Measurements from ENCODE around the gene PMAIP1.
"Not testable (repeated sequence)": the region's sequence is repeated elsewhere in the genome, so short reads cannot be mapped to it uniquely, and the experiment has no call there.

PMAIP1 gene

DNA sequence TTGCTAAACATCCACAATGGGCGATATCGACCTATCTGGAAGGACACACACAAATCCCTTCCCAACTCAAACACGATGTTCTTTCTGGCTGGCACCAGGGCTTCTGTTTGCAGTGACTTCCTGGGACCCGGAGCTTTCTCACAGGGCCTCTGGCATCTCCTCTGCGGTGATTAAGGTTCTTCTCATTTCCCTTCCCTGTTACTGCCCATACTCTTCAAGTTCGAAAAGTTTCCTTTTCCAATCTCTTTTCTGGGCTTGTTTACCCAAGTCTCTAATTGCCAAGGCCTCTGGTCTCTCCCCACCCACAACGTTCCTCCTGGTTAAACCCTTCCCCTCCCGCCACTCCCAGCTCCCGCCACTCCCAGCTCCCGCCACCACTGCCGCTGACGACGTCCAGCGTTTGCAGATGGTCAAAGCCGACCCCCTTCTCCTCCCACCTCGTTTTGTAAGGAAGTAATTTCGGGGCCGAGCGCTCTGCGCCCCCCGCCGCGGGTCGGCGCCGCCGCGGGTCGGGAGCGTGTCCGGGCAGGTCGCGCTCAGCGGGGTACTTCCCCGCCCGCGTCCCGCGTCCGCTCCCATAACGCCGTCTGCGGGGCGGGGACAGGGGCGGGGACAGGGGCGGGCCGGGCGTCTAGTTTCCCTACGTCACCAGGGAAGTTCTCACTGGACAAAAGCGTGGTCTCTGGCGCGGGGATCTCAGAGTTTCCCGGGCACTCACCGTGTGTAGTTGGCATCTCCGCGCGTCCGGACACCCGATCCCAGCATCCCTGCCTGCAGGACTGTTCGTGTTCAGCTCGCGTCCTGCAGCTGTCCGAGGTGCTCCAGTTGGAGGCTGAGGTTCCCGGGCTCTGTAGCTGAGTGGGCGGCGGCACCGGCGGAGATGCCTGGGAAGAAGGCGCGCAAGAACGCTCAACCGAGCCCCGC lies at the start of gene PMAIP1:
Gene PMAIP1 (plus strand): TSS at position 699 of the 924 bp plus-strand sequence. CDS start 182 bp downstream, at position 881.
- DNase-seq (ENCODE audit: low read depth in 2 of 2): peak; percentile 77 to 85

DNA sequence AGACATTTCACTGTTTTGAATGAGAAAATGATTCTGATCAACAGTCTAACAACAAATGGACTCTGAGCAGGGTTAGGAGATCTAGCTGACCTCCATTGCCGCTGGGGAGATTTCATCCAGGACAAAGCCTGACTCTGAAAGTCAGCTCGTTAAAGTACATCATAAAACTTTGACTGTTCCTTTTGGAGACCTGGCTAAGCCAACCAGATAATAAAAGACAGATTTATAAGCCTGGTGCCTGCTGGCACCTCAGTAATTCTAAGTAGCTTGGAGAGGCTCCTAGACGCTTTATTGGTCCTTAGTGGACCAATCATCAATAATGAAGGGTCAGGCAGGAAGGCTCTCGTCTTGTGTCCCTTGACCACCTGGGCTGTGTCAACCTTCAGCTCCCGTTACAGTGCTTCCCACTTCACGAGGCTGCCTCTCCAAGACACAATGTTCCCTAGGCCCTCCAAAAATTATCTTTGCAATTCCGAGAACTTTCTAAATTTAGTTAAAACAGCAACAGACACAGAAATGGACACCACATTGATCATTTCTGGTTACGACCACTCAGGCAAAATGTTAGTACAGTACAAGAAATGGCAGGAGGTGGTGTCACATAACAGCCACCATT lies 47.9 kb upstream of the PMAIP1 start:
- no peak for DNase-seq (ENCODE audit: low read depth in 2 of 2)

DNA sequence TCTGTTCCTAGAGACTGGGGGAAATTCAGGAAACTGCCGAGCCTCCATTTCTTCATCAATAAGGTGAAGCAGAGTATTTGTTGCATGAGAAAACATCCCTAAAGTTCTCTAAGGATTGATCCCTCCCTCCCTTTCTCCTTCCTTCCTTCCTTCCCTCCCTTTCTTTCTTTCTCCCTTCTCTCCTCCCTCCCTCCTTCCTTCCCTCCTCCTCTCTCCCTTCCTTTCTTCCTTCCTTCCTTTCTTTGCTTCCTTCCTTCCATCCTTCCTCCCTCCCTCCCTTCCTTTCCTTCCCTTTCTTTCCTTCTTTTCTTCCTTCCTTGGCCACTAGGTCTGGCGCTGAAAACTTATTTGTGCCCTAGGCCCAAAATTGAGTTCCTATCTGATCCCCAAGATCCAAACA lies 47.2 kb upstream of the PMAIP1 start:
- DNase-seq (ENCODE audit: low read depth in 2 of 2): no peak

DNA sequence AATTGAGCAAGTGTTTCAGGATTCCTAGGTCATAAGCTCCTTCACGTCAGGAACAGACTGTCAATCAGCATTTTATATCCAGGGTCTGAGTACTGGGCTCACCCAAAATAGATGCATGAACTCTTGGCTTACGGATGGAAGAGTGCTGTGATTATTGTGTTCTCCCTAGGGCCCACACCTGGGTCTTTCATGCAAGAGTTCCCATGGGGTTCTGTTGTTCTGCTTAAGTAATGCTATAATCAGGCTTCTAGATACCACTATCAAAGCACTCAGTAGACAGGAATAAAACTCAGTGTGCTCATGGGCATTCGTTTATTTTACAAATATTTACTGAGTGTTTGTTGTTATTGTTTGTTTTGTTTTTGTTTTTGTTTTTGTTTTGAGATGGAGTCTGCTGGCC lies 46.4 kb upstream of the PMAIP1 start:
- DNase-seq (ENCODE audit: low read depth in 2 of 2): no peak

DNA sequence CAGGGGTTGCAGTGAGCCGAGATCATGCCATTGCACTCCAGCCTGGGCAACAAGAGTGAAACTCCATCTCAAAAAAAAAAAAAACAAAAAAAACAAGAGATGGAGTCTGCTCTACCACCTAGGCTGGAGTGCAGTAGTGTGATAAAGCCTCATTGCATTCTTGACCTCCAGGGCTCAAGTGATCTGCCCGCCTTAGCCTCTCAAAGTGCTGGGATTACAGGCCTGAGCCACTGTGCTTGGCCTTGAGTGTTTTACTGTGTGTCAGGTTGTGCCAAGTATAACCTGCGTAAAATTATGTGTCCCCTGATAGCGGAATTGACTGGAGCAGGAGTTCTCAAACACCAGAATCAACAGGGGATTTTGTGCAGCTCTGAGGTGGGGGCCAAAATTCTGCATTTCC lies 45.8 kb upstream of the PMAIP1 start:
- not testable (repeated sequence) for DNase-seq (ENCODE audit: low read depth in 2 of 2)

DNA sequence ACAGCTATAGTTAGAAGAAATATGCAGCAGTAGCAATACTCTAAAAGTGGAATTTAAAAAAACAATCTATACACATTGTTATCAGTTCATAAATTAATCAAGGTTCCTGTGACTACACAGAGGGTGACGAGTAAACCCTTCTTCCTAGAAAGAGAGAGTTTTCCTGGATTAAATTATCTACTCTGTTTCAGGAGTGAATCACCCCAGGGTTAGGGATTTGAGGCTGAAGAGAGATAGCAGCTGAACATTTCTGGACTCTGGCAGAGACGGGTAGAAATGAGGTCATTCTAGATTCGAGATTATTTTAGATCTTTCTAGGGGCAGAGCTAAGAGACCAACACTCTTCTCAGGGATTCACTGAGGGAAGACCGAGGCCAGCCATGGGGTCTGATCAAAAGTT lies 38.8 kb upstream of the PMAIP1 start:
- no peak for DNase-seq (ENCODE audit: low read depth in 2 of 2)

DNA sequence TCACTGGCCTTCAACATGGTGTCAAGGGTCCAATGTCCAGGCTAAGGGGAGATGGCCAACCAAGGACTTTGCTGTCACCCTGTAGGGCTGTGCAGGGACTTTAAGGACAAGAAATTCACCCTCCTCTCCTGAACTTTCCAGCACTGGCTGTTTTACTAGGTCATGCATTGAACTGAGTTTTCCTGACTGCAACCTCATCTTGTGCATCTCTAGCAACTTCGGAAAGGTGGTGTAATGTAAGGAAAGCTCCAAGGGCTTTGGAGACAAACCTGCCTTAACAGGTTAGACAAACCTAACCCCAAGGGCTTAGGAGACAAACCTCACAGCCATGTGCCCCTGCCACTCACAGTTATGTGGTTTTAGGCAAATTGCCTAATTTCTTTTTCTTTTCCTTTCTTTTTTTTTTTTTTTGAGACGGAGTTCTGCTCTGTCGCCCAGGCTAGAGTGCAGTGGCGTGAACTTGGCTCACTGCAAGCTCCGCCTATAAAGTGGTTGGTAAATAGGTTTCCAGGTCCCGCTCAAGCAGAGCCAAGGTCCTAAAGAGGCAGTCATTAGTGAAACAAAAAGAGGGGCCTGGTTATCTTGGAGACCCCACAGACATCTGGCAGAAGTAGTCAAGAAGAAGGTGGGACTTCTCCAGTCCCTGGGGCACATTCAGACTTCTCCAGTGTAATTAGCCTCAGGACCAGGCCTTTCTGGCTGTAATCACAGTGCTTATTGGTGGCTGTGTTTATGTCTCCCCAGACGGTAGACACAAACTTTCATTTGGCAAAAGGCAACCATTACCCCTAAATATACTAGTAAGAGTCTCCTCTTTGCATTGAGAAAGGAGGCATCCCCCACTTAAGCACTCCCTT lies 37.6 kb upstream of the PMAIP1 start:
- no peak for DNase-seq (ENCODE audit: low read depth in 2 of 2)

DNA sequence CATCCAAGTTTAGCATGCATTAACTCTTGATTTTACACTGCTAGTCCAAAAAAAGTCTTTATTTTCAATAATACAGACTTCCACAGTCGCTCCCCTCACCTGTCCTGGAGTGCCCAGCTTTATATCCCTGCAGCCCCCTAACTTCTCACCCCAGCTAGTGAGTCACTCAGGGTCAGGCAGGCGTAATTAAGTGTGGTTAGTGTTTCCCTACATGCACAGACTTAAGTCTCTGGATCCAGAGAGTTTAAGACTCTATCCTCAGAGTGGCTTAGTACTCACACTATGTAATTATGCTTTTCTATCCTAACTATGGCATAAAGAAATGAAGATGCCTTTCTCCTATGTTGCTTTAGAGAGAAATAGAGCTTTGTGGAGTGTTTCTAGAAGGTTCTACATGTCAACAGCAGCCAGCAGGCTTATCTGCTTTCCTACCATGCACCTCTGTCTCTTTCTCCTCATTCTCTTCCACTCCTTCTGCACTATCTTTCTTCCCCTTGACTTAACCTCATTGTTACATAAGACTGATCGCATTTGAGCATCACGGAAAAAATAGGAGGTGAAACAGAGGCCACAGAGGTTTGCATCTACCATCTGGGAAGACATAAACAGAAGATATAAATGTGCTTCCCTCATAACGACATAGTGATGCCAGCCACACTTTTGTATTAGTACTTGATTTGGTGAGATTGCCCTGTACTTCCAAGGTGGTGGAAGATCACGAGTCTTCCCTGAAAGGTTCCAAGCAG lies 34.4 kb upstream of the PMAIP1 start:
- DNase-seq (ENCODE audit: low read depth in 2 of 2): no peak

DNA sequence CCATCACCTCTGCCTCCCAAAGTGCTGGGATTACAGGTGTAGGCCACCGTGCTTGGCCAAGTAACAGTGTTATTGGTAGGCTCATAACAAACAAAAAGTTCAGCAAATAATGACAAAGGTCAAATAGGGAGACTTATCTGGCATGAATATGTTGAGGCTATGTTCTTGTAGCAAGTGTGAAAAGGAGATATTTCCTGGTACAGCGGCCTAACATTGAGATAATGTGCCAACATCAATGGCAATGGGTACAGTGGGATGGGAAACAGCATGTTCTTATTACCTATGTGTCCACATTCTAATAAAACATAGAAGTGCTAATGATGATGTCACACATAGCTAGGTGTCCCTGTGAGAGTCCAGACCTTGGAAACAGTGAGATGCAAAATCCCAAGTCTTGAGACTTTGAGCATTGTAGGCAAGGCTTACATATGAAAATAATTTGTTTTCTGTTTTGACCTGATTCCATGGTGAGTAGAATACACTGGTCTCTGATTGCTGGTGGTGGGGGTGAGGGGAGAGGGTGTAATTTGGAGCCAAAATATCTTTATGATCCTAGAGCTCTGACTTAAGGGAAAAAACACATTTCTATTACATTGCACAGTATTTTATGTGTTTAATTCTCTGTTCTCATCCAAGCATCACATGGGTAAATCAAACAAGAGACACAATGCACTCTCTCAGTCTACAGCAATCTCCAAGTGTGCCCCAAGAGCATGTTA lies 33.1 kb upstream of the PMAIP1 start:
- no peak for DNase-seq (ENCODE audit: low read depth in 2 of 2)

DNA sequence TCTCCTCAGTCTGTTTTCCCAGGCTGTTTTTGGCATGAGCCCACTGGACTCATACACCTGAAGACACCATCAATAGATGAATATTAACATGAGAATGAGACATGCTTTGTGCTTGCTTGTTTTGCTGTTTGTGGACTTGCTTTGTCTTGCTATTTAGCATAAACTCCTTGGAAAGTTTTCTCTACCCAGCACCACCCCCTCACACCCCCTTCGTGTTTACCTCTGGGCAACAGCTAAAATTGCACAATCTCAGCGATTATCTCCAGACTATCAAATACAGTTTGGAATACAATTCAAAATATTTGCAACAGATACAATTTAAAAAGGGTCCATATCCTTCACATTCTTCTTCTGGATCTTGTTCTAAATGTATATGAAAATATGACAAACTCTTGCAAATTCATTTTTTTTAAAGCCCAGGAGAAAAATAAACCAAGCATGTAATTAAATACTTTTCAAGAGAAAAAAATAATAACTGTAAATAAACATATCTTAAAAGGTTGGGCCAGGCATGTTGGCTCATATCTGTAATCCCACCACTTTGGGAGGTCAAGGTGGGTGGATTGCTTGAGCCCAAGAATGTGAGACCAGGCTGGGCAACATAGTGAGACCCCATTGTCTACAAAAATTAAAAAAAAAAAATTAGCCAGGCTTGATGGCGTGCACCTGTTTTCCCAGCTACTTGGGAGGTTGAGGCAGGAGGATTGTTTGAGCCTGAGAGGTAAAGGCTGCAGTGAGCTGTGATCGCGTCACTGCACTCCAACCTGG lies 32.3 kb upstream of the PMAIP1 start:
- no peak for DNase-seq (ENCODE audit: low read depth in 2 of 2)

DNA sequence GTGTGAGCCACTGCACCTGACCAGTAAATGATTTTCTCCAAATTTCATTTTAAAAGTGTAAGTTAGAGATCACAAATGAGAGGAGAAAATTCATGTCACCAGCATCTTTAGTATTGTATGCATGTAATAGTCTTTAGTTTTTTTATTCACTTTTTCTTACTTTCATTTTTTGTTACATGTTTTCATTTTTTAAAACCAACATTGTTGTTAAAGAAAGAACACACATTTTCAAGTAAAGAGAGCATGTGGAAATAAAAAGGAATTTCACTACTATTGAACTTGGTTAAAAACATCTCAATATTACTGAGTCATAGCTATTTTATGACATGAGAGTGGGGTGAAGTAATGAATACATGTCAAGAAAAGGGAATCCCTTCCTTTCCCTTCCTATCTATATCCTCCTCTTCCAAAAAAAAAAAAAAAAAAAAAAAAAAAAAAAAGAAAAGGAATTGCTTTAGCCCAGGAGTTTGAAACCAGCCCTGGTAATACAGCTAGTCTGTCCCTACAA lies 29.1 kb upstream of the PMAIP1 start:
- no peak for DNase-seq (ENCODE audit: low read depth in 2 of 2)

DNA sequence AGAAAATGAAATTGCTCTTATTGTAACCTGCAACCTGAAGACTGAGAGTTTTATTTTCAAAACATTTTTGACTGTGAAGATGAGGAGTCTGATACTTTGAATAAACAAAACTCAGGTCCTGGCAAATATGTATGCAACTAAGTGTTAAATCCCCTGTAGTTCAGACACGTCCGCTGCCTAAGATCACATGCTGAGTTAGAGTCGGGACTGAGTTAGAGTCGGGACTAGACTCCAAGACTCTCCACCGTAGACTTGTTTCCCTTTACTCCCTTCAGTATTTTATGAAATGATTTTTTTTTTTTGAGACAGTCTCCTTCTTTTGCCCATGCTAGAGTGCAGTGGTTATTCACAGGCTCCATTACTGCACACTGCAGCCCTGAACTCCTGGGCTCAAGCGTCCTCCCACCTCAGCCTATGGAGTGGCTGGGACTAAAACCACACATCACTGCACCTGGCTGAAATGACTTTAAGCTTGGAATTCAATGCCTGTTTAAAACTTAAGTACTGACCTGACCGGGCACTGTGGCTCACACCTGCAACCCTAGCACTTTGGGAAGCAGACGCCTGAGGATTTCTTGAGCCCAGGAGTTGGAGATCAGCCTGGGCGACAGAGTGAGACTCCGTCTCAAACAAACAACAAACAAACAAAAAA lies 28.0 kb upstream of the PMAIP1 start:
- DNase-seq (ENCODE audit: low read depth in 2 of 2): no peak

DNA sequence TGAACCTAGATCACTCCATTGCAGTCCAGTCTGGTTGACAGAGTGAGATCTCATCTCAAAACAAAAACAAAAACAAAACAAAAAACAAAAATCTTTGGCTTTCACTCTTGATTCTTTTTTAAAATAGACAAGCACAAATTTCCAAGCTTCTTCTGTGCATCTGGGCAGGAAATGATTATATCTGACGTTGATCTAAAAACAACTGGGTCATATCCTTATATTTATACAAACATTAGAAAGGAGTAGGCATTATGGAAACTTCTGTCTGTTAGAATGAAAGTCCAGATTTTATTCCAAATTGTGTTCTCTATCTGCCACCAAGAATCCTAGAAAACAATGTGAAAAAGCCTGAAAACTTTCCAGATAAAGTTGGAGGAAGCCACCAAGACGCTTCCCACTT lies 26.2 kb upstream of the PMAIP1 start:
- DNase-seq (ENCODE audit: low read depth in 2 of 2): no peak

DNA sequence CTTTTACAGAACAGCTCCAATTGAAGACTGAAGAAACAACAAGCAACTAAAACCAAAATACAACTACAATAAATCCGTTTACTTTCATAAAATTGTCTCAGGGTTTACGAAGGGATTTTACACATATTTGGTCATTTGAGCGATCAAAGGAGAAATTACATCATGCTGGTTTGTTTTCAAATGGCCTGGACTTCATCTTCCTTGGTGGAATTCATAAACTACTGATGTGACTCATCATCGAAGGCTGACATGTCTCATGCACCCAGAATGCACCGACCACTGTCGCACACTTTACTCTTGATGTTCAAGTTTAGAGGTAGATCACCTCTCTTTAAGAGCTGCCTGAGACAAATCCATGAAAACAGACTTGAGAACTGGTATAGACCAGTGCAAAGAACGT lies 25.6 kb upstream of the PMAIP1 start:
- DNase-seq (ENCODE audit: low read depth in 2 of 2): no peak

DNA sequence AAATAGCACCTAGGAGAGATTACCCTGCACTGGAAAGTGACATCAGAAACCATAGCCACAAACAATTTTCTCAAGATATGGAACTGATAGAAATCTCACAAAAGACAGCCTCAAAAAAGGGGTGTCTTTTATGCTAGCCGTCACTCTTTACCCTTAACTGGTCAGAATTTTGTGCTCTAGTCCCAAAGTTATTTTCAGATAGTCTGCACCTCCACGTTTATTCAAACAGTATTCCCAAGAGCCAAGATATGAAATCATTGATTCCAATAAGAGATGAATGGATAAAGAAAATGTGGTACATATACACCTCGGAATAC lies 23.5 kb upstream of the PMAIP1 start:
- DNase-seq (ENCODE audit: low read depth in 2 of 2): no peak

DNA sequence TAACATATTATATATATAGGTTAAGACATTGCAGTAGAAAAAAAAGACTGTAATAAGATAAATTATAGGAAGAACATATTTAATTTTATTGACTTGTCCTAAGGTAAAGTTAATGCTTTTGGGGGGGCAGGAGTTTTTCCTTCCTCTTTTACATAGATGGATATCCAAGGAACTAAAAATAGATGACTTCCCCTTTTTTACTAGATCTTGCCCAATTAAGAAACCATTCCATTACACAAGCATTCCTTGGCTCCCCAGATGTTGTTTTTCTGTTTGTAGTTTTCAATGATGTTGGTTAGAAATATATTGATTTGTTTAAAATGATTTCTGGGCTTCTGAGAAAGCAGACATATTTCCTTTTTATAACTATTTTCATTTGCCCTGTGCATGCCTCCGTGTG lies 22.4 kb upstream of the PMAIP1 start:
- DNase-seq (ENCODE audit: low read depth in 2 of 2): no peak

DNA sequence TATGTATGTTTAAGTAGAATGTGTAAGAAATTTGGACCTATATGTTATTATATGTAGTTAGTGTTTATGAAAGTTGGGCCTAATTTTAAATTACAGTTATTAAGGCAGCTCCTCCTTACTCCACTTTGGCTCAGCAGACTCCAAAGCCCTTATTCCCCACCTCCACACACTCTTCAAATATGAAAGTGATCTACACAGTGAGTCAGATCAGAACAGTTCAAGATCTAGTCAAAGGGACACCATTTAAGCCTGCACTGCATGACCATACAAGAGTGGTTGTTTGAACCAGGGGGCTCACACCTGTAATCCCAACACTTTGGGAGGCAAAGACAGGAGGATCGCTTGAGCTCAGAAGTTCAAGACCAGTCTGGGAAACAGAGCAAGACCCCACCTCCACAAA lies 21.2 kb upstream of the PMAIP1 start:
- no peak for DNase-seq (ENCODE audit: low read depth in 2 of 2)

DNA sequence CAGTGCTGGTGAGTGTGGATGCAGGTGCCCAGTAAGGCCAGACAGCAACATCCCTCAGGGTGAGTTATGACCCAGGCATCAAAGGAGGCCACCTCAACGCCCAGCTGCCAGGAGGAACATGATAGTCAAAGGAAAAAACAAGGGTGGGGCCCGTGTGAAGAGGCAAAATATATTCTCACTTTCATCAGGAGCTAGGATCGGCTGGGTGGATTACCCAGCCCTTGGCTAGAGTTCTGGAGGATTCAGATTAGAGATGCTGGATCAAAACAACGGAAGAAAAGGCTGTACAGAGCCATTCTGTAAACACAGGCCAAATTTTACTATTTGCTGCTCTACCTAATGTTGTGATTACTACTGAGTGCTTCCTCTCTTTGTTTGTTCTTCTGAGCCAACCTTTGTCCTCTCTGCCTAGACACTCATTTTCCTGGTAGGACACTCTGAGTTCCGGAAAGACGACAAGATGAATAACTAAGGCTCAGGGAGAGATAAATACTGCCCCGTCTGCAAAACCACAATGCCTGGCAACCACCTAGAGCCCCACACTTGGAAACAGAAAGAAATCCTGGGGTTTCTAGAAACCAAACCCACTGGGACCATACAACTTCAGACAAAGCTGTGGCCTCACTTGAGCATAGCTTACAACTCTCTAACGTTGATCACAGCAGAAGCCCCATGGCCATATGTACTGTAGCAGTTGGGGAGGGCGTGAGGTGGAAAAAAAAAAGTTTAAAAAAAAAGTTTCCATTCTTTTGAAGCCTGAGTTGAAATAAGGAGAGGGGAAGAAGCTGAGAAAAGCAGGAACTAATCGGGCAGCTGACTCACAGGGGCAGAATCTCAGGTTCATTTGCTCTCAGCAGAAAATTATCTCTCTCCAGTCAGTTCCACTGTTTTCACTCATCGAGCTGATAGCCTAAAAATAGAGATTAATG lies 17.8 kb upstream of the PMAIP1 start:
- DNase-seq (ENCODE audit: low read depth in 2 of 2): no peak

DNA sequence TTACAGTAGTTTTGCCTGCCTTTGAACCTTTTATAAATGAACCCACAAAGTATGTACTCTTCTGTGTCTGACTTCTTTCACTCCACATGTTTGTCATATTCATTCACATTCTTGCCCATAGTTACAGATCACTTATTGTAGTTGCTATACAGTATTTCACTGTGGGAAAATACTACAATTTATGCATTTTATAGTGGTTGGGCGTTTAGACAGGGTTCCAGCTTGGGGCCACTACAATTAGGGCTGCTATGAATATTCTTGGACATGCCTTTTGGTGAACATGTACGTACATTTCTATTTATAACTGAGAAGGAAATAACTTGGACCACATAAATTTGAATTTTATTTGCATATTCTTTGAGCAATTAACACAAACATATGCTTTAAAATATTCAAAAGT lies 15.4 kb upstream of the PMAIP1 start:
- DNase-seq (ENCODE audit: low read depth in 2 of 2): no peak
